SK-N-SH treated with all-trans-retinoic acid at 6 μM for 48 hours (cell line): Measurements from ENCODE around the gene HSD11B2.

ENCODE experiments used
- ATAC-seq: fragments of 200-7000 bp; cut with Tn5 transposase; 3 replicates; pipeline ENCODE4 v1.9.1; 2020; ENCODE audit warnings: mild to moderate bottlenecking, moderate library complexity
- BACH2 ChIP-seq: fragments of 250-450 bp; sonication (Bioruptor Pico); IDR thresholded peaks from 2 replicates; pipeline ENCODE4 v1.9.0; 2021; ENCODE audit warnings: mild to moderate bottlenecking, borderline replicate concordance
- CSDC2 ChIP-seq: fragments of 250-450 bp; sonication (Bioruptor Pico); IDR thresholded peaks from 2 replicates; pipeline ENCODE4 v1.5.0; 2020; ENCODE audit warnings: mild to moderate bottlenecking, moderate library complexity
- ESRRG ChIP-seq: fragments of 250-450 bp; sonication (Bioruptor Pico); IDR thresholded peaks from 2 replicates; pipeline ENCODE4 v1.6.1; 2021; ENCODE audit warnings: mild to moderate bottlenecking
- GLIS3 ChIP-seq: fragments of 250-450 bp; sonication (Bioruptor Pico); IDR thresholded peaks from 2 replicates; pipeline ENCODE4 v1.5.0; 2020; ENCODE audit warnings: mild to moderate bottlenecking, moderate library complexity
- ISL1 ChIP-seq: fragments of 250-450 bp; sonication (Bioruptor Pico); IDR thresholded peaks from 2 replicates; pipeline ENCODE4 v2.1.2; 2022; ENCODE audit warnings: mild to moderate bottlenecking, moderate library complexity
- OSR1 ChIP-seq: fragments of 250-450 bp; sonication (Bioruptor Pico); IDR thresholded peaks from 2 replicates; pipeline ENCODE4 v1.8.0; 2022; ENCODE audit warnings: moderate library complexity, mild to moderate bottlenecking, inconsistent platforms
- PPARA ChIP-seq: fragments of 250-450 bp; sonication (Bioruptor Pico); IDR thresholded peaks from 2 replicates; pipeline ENCODE4 v1.5.0; 2020; ENCODE audit warnings: mild to moderate bottlenecking, borderline replicate concordance
- RARB ChIP-seq: fragments of 250-450 bp; sonication (Bioruptor Pico); IDR thresholded peaks from 2 replicates; pipeline ENCODE4 v1.8.0; 2021; ENCODE audit warnings: mild to moderate bottlenecking, moderate library complexity
- TCF4 ChIP-seq: fragments of 250-450 bp; sonication (Bioruptor Pico); IDR thresholded peaks from 2 replicates; pipeline ENCODE4 v1.8.0; 2021; ENCODE audit warnings: mild to moderate bottlenecking, moderate library complexity, borderline replicate concordance
- TOX ChIP-seq: fragments of 250-450 bp; sonication (Bioruptor Pico); IDR thresholded peaks from 2 replicates; pipeline ENCODE4 v1.8.0; 2021; ENCODE audit warnings: mild to moderate bottlenecking, moderate library complexity, borderline replicate concordance
- ZC3H10 ChIP-seq: fragments of 250-450 bp; sonication (Bioruptor Pico); IDR thresholded peaks from 2 replicates; pipeline ENCODE4 v1.5.1; 2021; ENCODE audit warnings: mild to moderate bottlenecking, moderate library complexity
- ZFP3 ChIP-seq: fragments of 250-450 bp; sonication (Bioruptor Pico); IDR thresholded peaks from 2 replicates; pipeline ENCODE4 v1.5.0; 2020; ENCODE audit warnings: mild to moderate bottlenecking, moderate library complexity
- ZFP30 ChIP-seq: fragments of 450-650 bp; formaldehyde crosslinking; IDR thresholded peaks from 2 replicates; pipeline ENCODE4 v1.5.0; 2022; ENCODE audit warnings: mild to moderate bottlenecking, moderate library complexity
- ZNF8 ChIP-seq: fragments of 450-650 bp; formaldehyde crosslinking; IDR thresholded peaks from 2 replicates; pipeline ENCODE4 v1.5.0; 2020; ENCODE audit warnings: mild to moderate bottlenecking, moderate library complexity
- TF ChIP-seq, protein P1 (sequence below): fragments of 250-450 bp; sonication (Bioruptor Pico); IDR thresholded peaks from 2 replicates; pipeline ENCODE4 v1.5.0; 2020; ENCODE audit warnings: mild to moderate bottlenecking, moderate library complexity
- TF ChIP-seq, protein P2 (sequence below): fragments of 250-450 bp; sonication (Bioruptor Pico); IDR thresholded peaks from 2 replicates; pipeline ENCODE4 v1.8.0; 2021; ENCODE audit warnings: low read depth, mild to moderate bottlenecking, moderate library complexity, borderline replicate concordance
- TF ChIP-seq, protein P3 (sequence below): fragments of 250-450 bp; sonication (Bioruptor Pico); IDR thresholded peaks from 2 replicates; pipeline ENCODE4 v1.8.0; 2020; ENCODE audit warnings: mild to moderate bottlenecking, moderate library complexity, borderline replicate concordance
- TF ChIP-seq, protein P4 (sequence below): fragments of 250-450 bp; sonication (Bioruptor Pico); IDR thresholded peaks from 2 replicates; pipeline ENCODE4 v1.5.1; 2021; ENCODE audit warnings: mild to moderate bottlenecking, moderate library complexity

The HSD11B2 gene

DNA sequence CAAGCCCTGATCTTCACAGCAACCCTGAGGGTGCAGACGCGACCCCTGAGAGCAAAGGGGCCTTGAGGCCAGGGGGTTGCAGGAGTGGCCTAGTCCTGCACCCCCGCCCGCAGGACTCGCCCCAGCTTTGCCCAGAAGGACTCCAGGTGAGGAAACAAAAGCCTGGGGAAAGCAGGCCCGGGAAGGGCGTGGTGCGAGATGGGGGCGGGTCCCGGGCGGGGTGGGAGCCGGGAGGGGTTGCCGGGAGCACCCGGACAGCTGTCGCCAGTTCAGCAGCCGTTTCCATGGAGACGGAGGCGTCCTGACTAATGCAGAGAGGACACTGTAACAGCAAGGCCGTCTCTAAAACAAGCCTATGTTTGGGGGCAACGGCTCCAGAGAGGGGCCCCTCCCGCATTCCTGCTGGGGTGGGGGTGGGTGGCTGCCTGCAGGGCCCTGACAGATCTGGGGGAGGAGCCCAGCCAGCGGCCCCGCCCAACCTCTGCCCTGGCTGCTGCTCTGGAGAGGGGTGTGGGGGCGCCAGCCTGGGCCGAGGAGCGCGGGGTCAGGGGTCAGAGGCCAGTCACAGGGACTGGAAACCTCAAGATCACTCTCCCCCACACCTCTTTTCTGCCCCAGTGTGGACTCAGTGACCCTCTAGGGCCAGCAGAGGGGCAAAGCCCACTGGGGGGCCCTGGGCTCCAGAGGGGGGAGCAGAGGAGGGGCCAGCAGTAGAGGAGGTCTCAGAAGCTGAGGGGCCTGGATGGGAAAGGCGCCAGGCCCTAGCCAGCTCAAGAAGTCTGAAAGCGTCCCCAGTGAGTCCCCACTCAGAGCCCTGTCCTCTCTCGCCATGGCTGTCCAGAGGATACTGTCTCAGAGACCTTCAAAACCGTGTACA is 34.5 kb upstream of the HSD11B2 start:
- peak; percentile 15 for ATAC-seq
- TF ChIP-seq, protein P1, sequence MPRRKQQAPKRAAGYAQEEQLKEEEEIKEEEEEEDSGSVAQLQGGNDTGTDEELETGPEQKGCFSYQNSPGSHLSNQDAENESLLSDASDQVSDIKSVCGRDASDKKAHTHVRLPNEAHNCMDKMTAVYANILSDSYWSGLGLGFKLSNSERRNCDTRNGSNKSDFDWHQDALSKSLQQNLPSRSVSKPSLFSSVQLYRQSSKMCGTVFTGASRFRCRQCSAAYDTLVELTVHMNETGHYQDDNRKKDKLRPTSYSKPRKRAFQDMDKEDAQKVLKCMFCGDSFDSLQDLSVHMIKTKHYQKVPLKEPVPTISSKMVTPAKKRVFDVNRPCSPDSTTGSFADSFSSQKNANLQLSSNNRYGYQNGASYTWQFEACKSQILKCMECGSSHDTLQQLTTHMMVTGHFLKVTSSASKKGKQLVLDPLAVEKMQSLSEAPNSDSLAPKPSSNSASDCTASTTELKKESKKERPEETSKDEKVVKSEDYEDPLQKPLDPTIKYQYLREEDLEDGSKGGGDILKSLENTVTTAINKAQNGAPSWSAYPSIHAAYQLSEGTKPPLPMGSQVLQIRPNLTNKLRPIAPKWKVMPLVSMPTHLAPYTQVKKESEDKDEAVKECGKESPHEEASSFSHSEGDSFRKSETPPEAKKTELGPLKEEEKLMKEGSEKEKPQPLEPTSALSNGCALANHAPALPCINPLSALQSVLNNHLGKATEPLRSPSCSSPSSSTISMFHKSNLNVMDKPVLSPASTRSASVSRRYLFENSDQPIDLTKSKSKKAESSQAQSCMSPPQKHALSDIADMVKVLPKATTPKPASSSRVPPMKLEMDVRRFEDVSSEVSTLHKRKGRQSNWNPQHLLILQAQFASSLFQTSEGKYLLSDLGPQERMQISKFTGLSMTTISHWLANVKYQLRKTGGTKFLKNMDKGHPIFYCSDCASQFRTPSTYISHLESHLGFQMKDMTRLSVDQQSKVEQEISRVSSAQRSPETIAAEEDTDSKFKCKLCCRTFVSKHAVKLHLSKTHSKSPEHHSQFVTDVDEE (CRISPR knock-in tag): no peak
- TF ChIP-seq ZFP3 (CRISPR knock-in tag): no peak
- TF ChIP-seq, protein P2, sequence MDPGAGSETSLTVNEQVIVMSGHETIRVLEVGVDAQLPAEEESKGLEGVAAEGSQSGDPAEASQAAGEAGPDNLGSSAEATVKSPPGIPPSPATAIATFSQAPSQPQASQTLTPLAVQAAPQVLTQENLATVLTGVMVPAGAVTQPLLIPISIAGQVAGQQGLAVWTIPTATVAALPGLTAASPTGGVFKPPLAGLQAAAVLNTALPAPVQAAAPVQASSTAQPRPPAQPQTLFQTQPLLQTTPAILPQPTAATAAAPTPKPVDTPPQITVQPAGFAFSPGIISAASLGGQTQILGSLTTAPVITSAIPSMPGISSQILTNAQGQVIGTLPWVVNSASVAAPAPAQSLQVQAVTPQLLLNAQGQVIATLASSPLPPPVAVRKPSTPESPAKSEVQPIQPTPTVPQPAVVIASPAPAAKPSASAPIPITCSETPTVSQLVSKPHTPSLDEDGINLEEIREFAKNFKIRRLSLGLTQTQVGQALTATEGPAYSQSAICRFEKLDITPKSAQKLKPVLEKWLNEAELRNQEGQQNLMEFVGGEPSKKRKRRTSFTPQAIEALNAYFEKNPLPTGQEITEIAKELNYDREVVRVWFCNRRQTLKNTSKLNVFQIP: no peak
- TF ChIP-seq, protein P3, sequence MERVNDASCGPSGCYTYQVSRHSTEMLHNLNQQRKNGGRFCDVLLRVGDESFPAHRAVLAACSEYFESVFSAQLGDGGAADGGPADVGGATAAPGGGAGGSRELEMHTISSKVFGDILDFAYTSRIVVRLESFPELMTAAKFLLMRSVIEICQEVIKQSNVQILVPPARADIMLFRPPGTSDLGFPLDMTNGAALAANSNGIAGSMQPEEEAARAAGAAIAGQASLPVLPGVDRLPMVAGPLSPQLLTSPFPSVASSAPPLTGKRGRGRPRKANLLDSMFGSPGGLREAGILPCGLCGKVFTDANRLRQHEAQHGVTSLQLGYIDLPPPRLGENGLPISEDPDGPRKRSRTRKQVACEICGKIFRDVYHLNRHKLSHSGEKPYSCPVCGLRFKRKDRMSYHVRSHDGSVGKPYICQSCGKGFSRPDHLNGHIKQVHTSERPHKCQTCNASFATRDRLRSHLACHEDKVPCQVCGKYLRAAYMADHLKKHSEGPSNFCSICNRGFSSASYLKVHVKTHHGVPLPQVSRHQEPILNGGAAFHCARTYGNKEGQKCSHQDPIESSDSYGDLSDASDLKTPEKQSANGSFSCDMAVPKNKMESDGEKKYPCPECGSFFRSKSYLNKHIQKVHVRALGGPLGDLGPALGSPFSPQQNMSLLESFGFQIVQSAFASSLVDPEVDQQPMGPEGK (CRISPR knock-in tag): peak; percentile 30; the same call in 1 of the 2 replicates
- no peak for TF ChIP-seq TOX
- TF ChIP-seq RARB (CRISPR knock-in tag): no peak
- no peak for TF ChIP-seq ZFP30 (CRISPR knock-in tag)

DNA sequence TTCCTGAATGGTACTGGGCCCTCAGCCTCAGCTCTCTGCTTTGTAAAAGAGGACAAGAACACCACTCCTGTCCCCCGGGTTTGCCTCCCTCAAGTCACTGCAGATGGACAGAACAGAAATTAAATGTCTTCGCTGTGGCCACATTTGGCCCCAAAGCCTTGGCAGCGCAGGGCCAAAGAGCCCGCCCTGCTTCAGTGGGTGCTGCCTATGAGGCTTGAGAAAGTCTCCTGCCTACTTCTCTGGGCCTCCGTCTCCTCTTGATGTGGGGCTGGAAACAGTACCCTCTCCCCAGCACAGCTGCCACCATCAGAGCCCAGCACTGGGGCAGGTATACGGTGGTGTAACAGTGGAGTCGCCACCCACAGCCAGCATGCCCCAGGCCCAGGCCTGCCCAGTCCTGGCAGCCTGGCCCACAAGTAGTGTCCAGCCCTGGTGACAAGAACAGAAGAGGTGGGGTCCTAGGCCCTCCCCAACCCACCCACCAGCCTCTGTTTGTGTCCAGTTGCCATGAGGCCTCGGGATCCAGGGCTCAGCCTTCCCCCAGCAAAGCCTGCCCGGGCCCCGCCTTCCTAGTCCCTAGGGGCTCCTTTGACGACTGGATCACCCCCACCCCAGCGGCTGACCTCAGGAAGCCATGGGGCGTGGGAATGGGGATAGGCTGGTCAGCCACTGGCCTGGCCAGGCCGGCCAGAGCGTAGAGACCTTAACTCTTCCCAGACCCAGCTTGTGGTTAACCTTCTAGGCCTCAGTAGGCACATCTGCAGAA is 33.7 kb upstream of the HSD11B2 start:
- ATAC-seq: no peak
- TF ChIP-seq, protein P3 (CRISPR knock-in tag): no peak
- TF ChIP-seq ZFP3 (CRISPR knock-in tag) (no peak), GLIS3 (no peak), PPARA (CRISPR knock-in tag) (no peak), TOX (no peak), CSDC2 (CRISPR knock-in tag) (no peak)
- TF ChIP-seq, protein P4, sequence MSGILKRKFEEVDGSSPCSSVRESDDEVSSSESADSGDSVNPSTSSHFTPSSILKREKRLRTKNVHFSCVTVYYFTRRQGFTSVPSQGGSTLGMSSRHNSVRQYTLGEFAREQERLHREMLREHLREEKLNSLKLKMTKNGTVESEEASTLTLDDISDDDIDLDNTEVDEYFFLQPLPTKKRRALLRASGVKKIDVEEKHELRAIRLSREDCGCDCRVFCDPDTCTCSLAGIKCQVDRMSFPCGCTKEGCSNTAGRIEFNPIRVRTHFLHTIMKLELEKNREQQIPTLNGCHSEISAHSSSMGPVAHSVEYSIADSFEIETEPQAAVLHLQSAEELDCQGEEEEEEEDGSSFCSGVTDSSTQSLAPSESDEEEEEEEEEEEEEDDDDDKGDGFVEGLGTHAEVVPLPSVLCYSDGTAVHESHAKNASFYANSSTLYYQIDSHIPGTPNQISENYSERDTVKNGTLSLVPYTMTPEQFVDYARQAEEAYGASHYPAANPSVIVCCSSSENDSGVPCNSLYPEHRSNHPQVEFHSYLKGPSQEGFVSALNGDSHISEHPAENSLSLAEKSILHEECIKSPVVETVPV (CRISPR knock-in tag): no peak

DNA sequence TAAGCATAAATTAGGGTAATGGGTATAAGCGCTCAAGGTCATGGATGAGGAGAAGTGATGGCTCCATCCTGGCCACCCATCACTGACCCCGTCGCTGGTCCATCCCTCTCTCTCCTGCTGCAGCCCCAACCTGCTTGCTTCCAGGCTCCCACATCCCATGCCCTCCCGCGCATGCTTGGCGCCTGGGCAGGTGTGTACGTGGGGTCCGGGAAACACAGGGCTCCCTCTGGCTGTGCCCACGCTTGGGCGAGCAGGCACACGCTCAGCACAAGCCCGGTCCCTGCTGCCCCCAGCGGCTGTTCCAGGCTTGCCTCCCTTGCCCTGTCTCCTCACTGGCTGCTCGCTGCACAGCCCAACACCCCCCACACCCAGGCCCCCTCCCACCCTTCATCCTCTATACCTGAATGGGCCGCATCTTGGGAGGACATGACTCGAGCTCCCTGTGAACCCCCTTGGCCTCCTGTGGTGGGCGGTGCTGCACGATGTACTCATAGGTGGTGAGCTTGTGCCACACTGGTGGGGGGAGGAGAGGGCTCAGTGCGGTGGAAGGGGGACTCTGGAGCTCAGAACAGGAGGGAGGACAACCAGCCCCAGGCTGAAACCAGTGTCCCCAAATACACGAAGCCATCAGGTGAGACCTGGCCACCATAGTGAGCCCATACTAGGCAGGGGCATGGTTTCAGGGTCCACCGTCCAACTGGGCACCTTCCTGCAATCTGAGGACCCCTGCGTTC is 32.9 kb upstream of the HSD11B2 start:
- no peak for ATAC-seq
- TF ChIP-seq, protein P3 (CRISPR knock-in tag): no peak
- no peak for TF ChIP-seq ZNF8 (CRISPR knock-in tag)
- TF ChIP-seq BACH2 (CRISPR knock-in tag): no peak
- TF ChIP-seq ISL1 (CRISPR knock-in tag): no peak
- TF ChIP-seq ZFP30 (CRISPR knock-in tag): no peak
- TF ChIP-seq, protein P2: no peak
- no peak for TF ChIP-seq OSR1 (CRISPR knock-in tag)
- no peak for TF ChIP-seq RARB (CRISPR knock-in tag)
- no peak for TF ChIP-seq ZC3H10
- no peak for TF ChIP-seq ESRRG (CRISPR knock-in tag)
- TF ChIP-seq TCF4 (CRISPR knock-in tag): no peak
- TF ChIP-seq, protein P4 (CRISPR knock-in tag): no peak
